ENCODE measurements around the gene RAB3GAP2. TPM values are rescaled to one million over a fixed set of nuclear protein-coding genes. Genes with fewer than 3 reads are reported as not detected.

RAB3GAP2 gene
- total and polyA plus RNA-seq, 9 donors, result 7.6 to 33.4 (median 24.3) TPM

GRCh38 chr1:220294846-220295301, 22.6 kb upstream of the RAB3GAP2 start:
- no peaks in the 10 kb centered on the region for H3K36me3 ChIP-seq
- no peak overlapping the region for H3K27ac ChIP-seq
- H3K27me3 ChIP-seq, result no peaks in the 10 kb centered on the region
- WGBS, 3 donors, result 83 to 87% (median 83%) methylated on average over 4 of the region's 4 CpGs
- intact Hi-C loops (cut with DNase I), result no loop called here
- TF ChIP-seq EP300 (IDR thresholded peaks at IDR 0.05) (no peak), POLR2A (IDR thresholded peaks at IDR 0.05) (no peak), CTCF (IDR thresholded peaks at IDR 0.05) (no peak)
- no peak overlapping the region for H3K4me3 ChIP-seq
- no peaks in the 10 kb centered on the region for H3K9me3 ChIP-seq
- no peak for DNase-seq
- no peaks in the 10 kb centered on the region for H3K4me1 ChIP-seq (ENCODE audit: insufficient read depth)

DNA sequence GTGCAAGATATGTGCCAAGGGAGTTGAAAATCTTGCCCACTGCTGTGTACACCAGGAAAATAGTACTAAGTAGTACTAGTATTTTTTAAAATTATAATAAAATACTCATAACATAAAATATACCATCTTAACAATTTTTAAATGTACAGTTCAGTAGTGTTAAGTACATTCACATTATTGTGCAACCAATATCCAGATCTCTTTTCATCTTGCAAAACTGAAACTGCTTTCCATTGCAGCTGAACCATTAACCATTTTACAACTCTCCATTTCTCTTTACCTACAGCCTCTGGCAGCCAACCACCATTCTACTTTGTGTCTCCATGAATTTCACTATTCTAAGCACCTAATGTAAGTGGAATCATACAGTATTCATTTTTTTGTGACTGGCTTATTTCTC, 19.3 kb upstream of the RAB3GAP2 start:
- Histone ChIP-seq H3K4me3 (no peak overlapping the region), H3K27ac (no peak overlapping the region), H3K9me3 (no peaks in the 10 kb centered on the region), H3K4me1 (ENCODE audit: insufficient read depth) (no peaks in the 10 kb centered on the region), H3K36me3 (no peaks in the 10 kb centered on the region), H3K27me3 (no peaks in the 10 kb centered on the region)
- no peak for DNase-seq
- TF ChIP-seq CTCF (IDR thresholded peaks at IDR 0.05), result no peak
- no peak for TF ChIP-seq EP300 (IDR thresholded peaks at IDR 0.05)
- TF ChIP-seq POLR2A (IDR thresholded peaks at IDR 0.05), result no peak
- intact Hi-C loops (cut with DNase I), result no loop called here

DNA sequence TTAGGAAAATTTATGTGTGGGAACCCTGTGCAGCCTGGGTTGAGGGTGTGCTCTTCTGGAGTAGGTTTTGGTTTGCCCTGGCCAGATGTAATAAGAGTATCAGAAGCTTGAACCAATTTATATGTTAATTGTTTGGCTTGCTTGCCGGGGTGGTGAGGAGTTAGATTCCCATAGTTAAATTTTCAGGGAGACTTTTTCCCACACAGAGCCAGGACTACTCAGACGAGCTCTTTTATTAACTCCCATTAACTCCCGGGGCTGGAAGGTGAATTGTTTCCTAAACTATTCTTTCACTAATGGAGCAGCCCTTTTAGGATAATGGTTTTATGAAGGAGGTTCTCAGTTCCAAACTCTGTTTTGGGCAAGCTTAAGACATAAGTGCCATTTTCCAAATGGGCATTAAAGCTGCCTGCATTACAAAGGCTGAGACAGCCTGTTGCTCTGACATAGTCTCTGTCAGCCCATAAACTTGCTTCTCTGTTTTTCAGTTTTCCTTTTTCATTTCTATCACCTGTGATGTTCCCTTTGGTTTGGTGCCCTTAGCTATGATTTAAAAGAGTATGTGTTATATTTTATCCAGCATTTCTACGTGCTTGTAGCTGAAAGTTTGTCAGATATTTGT, 18.0 kb upstream of the RAB3GAP2 start:
- Histone ChIP-seq H3K36me3 (no peaks in the 10 kb centered on the region), H3K27ac (no peak overlapping the region), H3K9me3 (no peaks in the 10 kb centered on the region), H3K27me3 (no peaks in the 10 kb centered on the region), H3K4me1 (ENCODE audit: insufficient read depth) (no peaks in the 10 kb centered on the region), H3K4me3 (no peak overlapping the region)
- intact Hi-C loops (cut with DNase I), result no loop called here
- 38 to 45% (median 43%) methylated on average over 4 of the region's 4 CpGs for WGBS, 3 donors
- TF ChIP-seq CTCF (IDR thresholded peaks at IDR 0.05), result no peak
- TF ChIP-seq POLR2A (IDR thresholded peaks at IDR 0.05), result no peak
- no peak for TF ChIP-seq EP300 (IDR thresholded peaks at IDR 0.05)
- no peak for DNase-seq

DNA sequence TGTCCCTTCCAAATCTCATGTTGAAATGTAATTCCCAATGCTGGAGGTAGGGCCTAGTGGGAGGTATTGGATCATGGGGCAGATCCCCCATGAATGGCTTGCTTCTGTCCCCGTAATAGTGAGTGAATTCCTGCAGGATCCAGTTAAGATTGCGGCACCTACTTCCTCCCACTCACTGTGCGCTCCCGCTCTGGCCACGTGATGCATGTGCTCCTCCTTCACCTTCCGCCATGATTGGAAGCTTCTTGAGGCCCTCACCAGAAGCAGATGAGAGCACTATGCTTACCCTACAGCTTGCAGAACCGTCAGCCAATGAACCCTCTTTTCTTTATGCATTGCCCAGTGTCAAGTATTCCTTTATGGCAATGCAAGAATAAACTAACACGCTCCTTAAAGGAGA, 14.9 kb upstream of the RAB3GAP2 start:
- DNase-seq, result no peak
- H3K27ac ChIP-seq, result no peak overlapping the region
- no peaks in the 10 kb centered on the region for H3K4me1 ChIP-seq (ENCODE audit: insufficient read depth)
- no peaks in the 10 kb centered on the region for H3K36me3 ChIP-seq
- intact Hi-C loops (cut with DNase I), result no loop called here
- H3K4me3 ChIP-seq, result no peak overlapping the region
- no peaks in the 10 kb centered on the region for H3K9me3 ChIP-seq
- 95 to 99% (median 98%) methylated on average over 8 of the region's 8 CpGs for WGBS, 3 donors
- TF ChIP-seq CTCF (IDR thresholded peaks at IDR 0.05), result no peak
- no peak for TF ChIP-seq EP300 (IDR thresholded peaks at IDR 0.05)
- no peak for TF ChIP-seq POLR2A (IDR thresholded peaks at IDR 0.05)
- no peaks in the 10 kb centered on the region for H3K27me3 ChIP-seq

Data from ovary (tissue), 9 donors.